ENCODE data around the gene NEURL1. TPM values are rescaled to one million over a fixed set of nuclear protein-coding genes. Genes with fewer than 3 reads are reported as not detected.

The NEURL1 gene
- total and polyA plus RNA-seq, 2 donors (not counting 3 experiments of a cell fraction or from before 2014, with no cell fraction given) = 0.06 to 0.22 TPM

- H3K27me3 ChIP-seq (ENCODE audit: control insufficient read depth in 2 of 2, insufficient read depth in 2 of 2, low read length in 2 of 2) = peaks cover 14 to 16% of the 10 kb centered on the region in 2 experiments
- no peak for DNase-seq (ENCODE audit: low read depth, low spot score)
- TF ChIP-seq POLR2A (IDR thresholded peaks at IDR 0.05; ENCODE audit: low read depth, low read length) (no peak), FOS (IDR thresholded peaks at IDR 0.05; ENCODE audit: borderline replicate concordance, insufficient read depth, low read length) (no peak), GATA2 (IDR thresholded peaks at IDR 0.05; ENCODE audit: insufficient read depth, insufficient read length, low read depth, low read length) (no peak), MYC (IDR thresholded peaks at IDR 0.05; ENCODE audit: low read depth, low read length) (no peak), MAX (IDR thresholded peaks at IDR 0.05; ENCODE audit: insufficient read depth, insufficient read length) (no peak), CTCF (IDR thresholded peaks at IDR 0.05; ENCODE audit: extremely low read depth in 1 of 2, insufficient read depth in 1 of 2, low read depth in 1 of 2, low read length in 2 of 2) (no peak), JUN (IDR thresholded peaks at IDR 0.05; ENCODE audit: borderline replicate concordance, insufficient read depth, insufficient read length, low read depth) (no peak), EZH2 (IDR thresholded peaks at IDR 0.05; ENCODE audit: borderline replicate concordance, low read depth, low read length, severe bottlenecking) (no peak), POLR2AphosphoS5 (IDR thresholded peaks at IDR 0.05; ENCODE audit: insufficient read depth, low read depth, low read length) (no peak)
Measured at GRCh38 chr10:103574097-103575061, 80.9 kb downstream of the NEURL1 start.

More at GRCh38 chr10:103574097-103575061, 80.9 kb downstream of the NEURL1 start:
- intact Hi-C loops (cut with micrococcal nuclease) = no loop called here
- Histone ChIP-seq H3K4me2 (ENCODE audit: insufficient read depth, low read length) (no peak overlapping the region), H3K4me3 (replicated peaks in 1 of 3; ENCODE audit: insufficient read depth in 1 of 3, low read depth in 1 of 3, low read length in 3 of 3) (no peak overlapping the region), H3K9ac (replicated peaks; ENCODE audit: extremely low read depth, insufficient read depth, low read length) (no peak overlapping the region), H4K20me1 (replicated peaks; ENCODE audit: control insufficient read depth, extremely low read depth, insufficient read depth, low read length) (no peaks in the 10 kb centered on the region), H3K79me2 (ENCODE audit: control insufficient read depth, insufficient read depth, low read length) (no peaks in the 10 kb centered on the region), H3K9me1 (replicated peaks; ENCODE audit: control insufficient read depth, extremely low read depth, insufficient read depth, low read length) (no peaks in the 10 kb centered on the region), H3K36me3 (ENCODE audit: control insufficient read depth in 2 of 2, extremely low read depth in 1 of 2, insufficient read depth in 2 of 2, low read length in 2 of 2) (no peaks in the 10 kb centered on the region), H3K27ac (ENCODE audit: insufficient read depth, low read depth, low read length) (no peak overlapping the region), H3K9me3 (replicated peaks; ENCODE audit: control insufficient read depth, insufficient read depth, low read length) (no peaks in the 10 kb centered on the region), H3K4me1 (ENCODE audit: control insufficient read depth, extremely low read depth, insufficient read depth, low read length) (no peaks in the 10 kb centered on the region), H2AFZ (ENCODE audit: low read depth, low read length) (no peak overlapping the region)
- no peak for FAIRE-seq
- dilution Hi-C loops (cut with MboI; ENCODE audit: extremely low pct_ligation_motif_present, low sequenced_read_pairs) = no loop called here
- POLR2A ChIA-PET = no interaction called here
- CTCF ChIA-PET = interaction anchor here (1.0 to 1.2 kb wide), 2 partner anchors 10 to 22 kb away, joined by 3 read pairs; no protein-coding TSS in a partner anchor
- no TSS peak for BruUV-seq (replicated peaks)

All from endothelial cell of umbilical vein (primary cell).